Occipital lobe (tissue), 2 donors: ENCODE measurements around the gene FRMD1. TPM values are rescaled to one million over a fixed set of nuclear protein-coding genes. Genes with fewer than 3 reads are reported as not detected.

Source experiments
- DNase-seq: peaks from one replicate; lab custom pipeline; 2025; lab: John Stamatoyannopoulos, UW
- total RNA-seq: library from RNA; depleted of rRNA; stranded (reverse); fragments of >200 nt; gene quantifications from one replicate; pipeline ENCODE4 v1.2.3, GENCODE V29; 2014

The FRMD1 gene
- total RNA-seq, 1 donor from 2014 or later: not detected

DNA sequence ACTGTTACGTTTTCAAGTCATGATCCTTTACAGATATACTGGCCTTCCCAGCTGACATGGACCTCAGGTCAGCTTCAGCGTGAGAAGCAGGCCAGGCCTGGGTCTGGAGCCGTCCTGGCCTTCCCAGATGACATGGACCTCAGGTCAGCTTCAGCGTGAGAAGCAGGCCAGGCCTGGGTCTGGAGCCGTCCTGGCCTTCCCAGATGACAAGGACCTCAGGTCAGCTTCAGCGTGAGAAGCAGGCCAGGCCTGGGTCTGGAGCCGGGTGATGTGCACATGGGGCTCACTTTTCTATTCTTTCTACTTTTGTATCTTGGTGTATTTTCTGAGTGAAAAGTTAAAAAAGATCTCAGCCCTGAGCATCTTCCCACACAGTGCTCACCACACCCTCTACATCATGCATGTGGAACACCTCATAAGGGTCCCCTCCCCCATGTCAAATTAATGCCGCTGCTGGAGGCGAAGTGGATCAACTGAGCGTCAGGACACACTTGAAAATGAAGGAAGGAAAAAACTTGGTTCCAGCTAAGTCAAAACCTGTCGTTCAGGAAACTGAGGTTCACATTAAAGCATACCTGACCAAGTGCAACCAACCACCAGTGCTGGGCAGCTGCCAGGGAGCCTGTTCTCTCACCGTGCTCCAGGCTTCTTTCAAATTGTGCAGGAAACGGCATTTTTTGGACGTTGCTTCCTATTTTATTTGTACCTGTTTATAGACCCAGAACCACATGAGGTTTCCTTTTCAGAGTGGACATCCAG is 49.4 kb downstream of the FRMD1 start:
- no peak for DNase-seq

DNA sequence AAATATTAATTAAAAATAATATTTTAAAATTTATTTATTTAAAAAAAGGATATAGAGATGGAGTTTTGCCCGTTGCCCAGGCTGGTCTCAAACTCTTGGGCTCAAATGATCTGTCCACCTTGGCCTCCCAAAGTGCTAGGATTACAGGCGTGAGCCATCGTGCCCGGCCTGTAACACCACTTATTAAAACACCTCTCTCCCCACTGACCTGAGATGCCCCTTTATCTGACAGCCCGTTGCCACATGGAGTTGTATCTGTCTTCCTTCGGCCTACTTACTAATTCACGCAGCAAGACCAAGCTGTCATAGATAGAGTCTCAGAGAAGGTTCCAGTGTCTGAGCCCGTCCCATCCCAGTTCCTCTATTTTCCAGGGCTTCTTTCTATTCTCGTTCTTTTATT is 50.8 kb downstream of the FRMD1 start:
- DNase-seq: no peak

DNA sequence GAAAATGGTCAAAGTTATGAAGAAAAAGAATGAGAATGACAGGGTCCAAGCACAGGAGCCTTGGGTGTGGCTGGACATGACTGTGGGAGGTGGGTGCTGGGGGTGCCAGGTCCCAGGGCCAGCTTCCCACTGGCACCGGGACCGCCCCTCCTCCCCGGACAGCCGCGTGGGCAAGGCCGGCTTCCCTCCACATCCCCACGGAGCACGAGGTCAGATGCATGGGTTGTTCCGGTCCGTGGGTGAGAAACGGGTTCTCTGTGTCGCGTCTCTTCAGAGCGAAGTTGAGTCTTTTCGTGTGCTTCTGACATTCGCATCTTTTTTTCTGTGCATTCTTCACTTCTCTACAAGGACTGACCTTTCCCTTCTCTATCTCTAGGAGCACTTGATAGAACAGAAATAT is 51.5 kb downstream of the FRMD1 start:
- no peak for DNase-seq

DNA sequence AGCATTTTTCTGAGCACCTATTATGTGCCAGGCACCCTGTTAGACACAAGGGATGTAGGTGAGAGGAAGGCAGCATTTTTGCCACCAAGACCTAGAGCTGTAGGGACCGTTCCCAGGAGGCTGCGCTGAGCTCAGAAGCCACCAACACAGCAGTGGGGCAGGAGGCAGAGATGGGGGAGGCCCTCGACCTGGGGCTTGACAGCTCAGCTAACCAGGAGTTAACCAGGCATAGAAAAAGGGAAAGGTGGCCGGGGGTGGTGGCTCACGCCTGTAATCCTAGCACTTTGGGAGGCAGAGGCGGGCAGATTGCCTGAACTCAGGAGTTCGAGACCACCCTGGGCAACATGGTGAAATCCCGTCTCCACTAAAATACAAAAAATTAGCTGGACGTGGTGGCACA is 52.1 kb downstream of the FRMD1 start:
- DNase-seq: no peak

DNA sequence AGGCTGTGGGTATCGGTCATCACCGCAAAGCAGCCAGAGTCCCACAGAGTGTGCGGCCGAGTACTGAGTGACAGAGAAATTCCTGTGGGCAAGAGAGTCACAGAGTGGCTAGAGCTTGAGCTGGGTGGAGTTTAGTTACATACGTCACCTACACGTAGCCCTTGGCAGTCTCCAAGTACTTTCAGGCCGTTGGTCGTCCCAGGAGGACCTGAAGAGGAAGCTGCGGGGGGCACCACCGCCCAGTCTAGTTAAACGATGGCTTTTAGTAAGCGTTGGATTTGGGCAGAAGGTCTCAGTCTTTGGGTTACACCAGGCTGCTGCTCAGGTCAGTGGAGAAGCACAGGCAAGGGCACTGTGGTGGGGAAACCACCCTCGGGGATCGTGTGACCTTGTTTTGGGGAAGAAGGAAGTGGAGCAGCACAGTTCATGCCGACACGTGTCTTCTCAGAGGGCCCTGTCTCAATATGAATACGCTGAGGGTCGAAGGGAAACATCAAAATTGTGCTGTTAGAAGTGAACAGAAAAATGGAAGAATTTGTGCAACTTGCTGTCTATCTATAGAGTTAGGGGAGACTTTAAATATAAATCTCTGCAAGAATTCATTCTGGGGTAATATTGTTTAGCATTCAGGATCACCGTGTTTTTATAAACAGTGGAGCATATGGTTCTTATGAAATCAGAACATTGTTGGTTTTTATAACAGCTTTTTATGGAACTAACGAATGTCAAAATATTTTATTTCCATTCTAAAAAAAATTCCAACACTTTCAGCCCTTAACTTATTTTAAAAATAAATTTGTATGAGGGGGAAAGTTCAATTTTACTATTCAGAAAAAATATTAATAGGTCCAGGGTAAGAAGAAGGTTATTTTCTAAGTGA is 52.9 kb downstream of the FRMD1 start:
- DNase-seq: no peak

DNA sequence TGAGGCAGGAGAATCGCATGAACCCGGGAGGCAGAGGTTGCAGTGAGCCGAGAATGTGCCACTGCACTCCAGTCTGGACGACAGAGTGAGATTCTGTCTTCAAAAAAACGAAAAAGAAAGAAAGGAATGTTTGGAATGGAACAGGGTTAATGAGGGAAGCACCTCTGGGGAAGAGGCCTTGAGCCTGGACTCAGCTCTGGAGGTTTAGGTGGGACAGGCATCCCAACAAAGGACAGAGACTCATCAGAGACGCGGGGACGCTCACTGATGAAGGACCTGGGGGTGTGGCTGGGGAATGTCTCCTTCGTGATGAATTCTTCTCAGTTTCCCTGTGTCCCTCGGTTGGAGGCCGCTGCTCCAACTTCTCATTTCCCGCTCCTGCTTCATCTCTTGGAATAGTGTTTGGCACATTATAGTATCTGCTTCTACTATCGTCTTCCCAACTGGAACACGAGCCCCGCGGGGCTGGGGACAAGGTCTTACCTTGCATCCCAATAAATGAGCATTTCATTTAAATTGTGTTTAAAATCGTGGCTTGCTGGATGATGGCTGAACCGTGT is 54.0 kb downstream of the FRMD1 start:
- DNase-seq: no peak

DNA sequence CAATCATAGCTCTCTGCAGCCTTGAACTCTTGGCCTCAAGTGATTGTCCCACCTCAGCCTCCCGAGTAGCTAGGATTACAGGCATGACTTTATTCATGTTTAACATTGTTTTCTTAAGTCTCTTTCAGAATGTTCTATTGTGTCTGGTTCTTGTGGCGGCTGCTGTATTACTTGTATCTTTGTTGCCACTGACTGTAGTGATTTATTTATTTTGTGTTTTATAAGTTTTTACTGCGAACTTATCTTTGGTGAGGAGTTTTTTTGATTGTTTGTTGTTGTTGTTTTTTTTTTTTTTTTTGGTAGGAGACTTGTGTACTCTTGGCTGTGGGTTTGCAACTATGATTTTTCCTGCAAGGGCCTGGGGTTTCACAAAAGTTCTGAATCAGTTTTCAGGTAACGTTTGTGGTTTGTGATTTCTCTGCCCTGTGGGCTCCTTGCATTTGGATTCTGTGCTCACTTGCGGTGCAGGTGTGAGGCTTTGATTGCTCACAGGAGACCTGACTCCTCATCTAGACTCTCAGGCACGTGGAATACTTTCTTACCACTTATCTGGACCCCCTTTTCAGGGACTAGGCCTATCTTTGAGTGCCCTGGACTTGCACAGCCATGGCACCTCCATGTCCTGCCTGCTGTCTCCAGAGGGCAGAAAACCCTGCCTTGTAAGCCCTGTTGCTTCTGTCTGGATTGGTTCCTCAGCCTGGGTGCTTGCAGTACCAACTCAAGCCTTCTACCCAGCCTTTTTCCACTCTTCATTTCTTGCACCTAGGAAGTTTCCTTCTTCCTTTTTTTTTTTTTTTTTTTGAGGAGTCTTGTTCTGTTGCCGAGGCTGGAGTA is 56.3 kb downstream of the FRMD1 start:
- no peak for DNase-seq

DNA sequence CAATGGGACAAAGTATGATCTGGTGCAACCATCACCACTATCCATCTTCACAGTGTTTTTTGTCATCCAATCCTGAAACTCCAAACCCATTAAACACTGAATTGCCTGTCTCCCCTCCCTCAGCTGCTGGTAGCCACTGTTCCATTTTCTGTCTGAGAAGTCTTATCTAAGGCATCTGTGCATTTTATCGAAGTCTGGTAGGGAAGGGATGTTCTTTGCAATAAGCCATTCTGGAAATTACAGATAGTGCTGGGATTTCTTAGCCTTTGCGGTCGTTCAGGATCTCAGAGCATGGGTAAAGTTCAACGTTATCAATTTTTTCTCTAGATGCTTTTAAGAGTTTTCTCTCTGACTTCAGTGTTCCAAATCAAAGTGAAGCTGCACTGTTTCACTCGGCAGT is 57.4 kb downstream of the FRMD1 start:
- DNase-seq: no peak

DNA sequence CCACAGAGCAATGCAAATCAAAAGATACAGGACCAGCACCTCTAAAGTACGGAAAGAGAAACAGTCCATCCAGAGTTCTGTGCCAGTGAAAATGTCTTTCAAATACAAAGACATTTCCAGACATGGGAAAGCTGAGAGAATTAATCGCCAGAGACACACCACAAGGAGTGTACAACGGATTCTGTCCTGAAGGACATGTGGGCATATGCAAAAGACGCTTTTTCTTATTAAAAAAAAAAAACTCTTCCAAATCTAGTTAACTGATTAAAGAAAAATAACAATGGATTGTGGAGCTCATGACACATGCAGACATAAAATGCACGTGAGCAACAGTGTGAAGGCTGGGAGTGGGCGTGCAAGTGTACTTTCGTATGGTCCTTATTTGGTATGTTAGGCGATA is 58.8 kb downstream of the FRMD1 start:
- no peak for DNase-seq

DNA sequence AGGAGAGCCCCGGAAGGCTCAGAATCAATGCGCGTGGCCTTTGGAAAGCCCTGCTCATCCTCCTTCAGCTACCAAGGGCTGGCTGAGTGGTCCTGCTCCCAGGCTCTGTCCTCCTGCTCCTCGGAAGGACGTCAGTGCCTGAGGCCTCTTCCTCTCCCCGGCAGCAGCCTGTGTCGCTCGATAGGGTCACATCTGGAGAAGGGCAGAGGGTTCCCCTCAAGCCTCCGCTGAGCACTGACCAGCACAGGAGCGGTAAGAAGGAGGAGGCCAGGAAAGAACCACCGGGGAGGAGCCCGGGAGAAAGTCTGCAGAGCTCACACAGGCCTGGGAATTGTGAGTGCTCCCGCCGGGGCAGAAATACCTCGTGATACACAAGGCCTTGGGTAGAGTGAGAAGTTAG is 60.3 kb downstream of the FRMD1 start:
- DNase-seq: no peak

DNA sequence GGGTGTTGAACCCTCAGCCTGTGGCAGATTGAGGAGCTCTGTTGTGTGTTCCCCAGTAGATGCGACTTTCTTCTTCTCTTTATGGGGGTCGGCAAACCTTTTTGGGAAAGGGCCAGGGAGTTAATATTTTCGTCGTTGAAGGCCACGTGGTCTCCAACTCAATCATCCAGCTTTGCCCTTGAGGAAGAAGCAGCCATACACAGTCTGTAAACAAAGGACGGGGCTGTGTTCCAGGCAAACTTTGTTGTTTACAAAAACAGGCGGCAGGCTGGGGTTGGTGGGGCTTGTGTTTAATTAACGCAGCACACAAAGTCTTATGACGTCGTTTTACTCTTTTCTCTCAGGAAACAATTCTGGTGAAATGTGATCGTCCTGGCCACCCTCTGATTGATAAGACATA is 61.4 kb downstream of the FRMD1 start:
- no peak for DNase-seq

DNA sequence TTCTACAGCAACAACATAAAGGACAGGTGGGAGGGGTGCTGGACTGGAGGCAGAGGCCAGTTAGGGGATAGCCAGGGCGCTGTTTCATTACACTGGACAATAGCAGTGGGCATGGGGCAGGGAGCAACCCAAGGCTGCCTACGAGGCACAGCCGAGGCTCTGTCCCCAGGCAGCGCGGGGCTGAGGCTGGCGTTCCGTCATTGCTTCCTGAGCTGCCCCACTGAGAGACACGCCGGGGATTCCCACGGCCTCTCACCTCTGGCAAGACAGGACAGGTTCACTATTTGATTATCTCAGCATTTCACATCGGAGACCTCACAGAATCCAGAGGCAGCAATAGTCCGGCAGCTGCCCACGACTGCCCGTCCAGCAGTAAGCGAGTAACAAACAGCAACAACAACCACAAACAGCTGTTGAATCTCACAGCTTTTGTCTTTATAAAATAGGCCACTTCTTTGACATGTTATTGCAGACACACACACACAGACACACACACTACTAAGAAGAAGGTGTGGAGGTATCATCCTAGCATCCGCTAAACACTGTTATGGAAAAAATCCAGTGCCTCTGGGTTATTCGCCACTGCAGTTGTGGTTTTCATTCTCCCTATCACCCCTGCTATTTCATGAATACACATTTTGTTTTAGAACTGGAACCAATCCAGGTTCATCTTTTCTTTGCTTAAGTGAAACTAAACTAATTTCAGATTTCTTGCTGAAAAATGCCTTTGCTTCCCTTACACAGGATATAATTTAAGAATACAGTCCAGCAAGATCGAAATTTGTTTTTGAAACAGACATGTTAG is 62.1 kb downstream of the FRMD1 start:
- DNase-seq: no peak

DNA sequence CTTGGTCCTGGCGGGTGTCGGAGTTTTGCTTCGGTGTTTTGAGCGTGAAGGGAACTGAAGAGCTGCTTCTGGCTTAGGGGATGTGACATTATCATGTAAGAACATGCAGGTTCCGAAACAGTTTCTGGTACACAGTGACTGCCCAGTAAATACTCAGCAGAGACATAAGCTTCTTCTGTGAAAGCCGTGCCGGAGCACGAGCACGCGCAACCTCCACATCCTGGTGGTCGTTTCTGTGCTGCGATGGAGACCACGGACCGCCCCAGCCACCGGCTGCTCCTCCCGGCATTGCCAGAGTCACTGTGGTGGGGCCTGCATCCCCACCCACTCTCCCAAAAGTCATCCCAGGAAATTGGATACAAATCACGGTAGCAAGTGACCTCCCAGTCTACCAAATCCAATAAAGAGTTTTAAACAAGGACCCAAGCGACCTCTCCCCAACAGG is 62.8 kb downstream of the FRMD1 start:
- no peak for DNase-seq

DNA sequence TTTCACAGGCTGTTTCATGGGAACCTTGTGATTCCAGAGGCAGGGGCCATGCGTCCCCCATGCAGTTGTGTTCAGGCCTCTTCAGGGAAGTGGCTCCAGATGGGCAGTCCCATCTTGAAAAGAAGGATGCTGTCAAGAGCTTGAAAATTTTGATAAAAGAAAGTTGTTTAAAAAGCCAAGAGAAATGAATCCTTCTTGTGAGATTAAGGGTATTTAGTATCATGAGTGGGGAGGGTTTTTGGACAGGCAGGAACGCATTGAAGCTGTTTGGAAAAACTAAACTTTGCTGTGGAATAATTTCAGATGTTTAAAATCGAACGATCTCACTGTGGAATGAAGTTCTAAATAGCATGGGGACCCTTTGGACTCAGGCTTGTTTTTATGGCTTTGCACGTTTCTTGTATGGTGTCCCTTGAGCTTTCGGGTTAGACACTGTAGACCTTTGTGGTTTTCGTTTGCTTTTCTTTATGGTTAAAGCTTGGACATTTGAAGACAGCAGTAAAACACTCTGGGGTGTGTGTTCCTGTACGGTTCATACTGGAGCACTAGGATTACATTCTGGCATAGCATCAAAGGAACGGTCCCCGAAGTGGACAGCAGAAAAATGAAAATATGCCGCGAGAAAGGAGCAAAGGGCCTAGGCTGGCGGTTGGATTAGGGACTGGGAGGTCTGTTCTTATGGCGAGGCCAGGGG is 63.4 kb downstream of the FRMD1 start:
- DNase-seq: no peak

DNA sequence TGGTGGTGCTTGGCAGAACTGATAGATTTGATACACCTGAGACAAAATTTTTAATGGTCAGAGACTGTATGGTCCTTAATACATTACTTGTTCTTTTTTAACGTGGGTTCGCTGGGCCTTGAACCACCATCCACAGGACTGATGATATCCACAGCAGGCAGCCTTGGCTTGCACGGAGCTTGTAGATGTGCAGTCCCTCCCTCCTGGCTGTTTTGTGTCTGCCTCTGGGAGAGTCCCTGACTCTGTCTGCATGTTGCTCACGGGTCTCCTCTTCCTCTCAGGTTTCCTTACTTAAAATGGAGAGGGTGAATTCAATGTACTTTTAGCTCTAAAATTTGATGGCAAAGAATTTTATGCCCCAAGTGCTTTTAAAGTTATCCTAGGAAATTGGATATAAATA is 64.0 kb downstream of the FRMD1 start:
- DNase-seq: no peak

DNA sequence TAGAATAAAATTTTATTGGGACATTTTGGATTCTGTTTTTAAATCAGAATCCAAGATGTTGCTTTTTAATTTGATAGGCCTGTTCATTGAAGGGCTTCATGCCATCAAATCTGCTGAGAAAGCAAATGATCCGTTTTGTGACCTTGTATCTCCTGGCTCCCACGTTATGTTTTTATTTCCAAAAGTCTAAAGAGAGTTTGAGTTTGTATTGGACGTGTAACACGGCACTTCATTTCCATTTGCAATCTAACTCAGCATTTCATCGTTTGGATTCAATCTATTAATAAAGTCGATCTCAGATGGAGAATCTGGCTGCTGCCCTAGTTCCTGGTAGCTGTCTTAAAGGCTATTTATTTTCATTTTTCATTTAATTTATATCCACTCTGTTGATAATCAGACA is 64.6 kb downstream of the FRMD1 start:
- no peak for DNase-seq

DNA sequence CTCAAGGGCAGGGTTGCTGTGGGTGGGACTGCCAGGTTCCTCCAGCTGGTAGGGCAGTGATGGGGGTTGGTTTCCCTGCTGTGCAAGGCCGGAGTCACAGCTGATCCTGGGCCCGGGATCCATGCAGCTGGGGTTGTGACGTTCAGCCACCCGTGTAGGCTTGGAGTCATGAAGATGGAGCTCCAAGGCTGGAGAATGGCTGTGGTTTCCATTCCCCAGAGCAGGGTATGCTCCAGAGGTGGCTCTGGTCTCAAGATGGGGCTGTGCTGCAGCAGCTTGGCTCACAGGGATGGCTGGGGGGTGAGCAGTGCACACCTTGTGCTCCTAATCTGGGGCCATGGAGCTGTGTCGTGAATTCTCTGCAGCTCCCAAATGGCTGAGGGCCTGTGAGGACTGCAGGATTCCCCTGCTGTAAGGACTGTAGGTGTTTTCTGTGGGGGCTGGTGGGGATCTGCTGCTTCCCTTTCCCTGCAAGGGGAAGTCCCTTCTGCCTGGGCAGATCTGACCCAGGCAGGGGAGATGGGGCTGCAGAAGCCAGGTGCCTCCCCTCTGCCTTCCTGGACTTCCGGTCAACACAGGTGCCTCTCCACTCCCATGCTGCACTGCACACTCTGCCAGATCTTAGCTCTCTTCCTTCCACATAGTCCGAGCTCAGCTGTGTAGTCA is 65.6 kb downstream of the FRMD1 start:
- no peak for DNase-seq

DNA sequence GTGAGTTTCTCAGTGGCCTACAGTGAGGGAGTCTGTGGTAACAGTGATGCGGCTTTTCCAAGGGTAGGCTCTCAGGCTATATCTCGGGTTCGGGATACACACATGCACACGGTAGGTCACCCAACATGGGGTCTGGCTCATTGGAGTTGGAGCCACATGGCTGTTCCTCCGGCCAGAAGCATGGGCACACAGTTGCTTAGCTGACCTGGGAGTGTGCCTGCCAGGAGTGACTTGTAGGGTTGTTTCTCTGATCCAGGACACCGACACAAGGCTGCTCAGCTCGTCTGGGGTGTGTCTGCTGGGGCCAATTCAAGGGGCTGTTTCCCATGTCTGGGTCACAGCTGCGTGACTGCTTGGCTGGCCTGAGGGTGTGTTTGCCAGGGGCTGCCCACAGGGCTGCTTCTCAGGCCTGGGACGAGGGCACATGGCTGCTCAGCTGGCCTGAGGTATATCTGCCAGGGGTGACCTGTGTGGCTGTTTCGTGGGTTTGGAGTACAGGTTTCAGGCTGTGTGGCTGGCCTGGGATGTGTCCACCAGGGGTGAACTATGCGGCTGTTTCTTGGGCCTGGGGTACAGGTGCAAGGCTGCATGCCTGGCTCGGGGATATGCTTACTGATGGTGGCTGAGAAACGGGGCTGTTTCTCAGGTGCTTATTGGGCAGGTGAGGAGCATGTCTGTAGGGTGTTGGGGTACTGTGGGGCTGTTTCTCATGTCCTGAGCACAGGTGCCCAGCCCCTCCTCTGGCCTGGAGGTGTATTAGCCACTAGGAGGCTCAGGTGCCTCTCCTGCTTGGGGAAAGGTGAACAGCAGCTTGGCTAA is 66.4 kb downstream of the FRMD1 start:
- no peak for DNase-seq

DNA sequence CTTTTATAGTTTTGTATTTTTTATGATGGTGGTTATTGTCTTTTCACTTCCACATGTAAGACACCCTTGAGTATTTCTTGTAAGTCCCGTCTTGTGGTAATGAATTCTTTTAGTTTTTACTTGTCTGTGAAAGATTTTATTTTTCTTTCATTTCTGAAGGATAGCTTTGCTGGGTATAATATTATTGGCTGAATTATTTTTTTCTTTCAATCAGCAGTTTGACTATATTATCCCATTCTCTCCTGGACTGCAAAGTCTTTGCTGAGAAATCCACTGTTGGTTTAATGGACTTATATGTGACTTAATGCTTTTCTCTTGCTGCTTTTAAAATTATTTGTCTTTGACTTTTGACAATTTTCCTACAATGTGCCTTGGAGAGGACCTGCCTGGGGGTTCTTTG is 67.7 kb downstream of the FRMD1 start:
- no peak for DNase-seq
